ENCODE data around the gene ERGIC1.

DNA sequence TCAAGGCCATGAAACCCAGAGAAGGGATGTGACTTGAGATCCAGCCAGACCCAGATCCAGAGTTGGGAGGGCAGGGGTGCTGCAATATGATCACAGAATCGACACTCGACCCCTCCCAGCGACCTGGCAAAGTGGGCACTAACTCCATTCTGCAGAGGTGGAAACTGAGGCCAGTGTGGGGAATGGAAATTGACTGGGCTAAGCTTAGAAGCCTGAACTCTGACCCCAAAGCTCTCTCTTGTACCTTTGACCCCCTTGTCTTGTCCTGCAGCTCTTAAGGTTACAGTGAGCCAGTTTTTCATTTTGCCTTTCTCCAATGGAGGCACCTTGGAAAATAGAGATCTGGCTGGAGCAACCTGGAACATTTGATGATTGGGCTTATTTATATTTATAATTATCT, 14.5 kb upstream of the ERGIC1 start:
- no peak for TF ChIP-seq POLR2A (IDR thresholded peaks at IDR 0.05)
- TF ChIP-seq, protein P1, sequence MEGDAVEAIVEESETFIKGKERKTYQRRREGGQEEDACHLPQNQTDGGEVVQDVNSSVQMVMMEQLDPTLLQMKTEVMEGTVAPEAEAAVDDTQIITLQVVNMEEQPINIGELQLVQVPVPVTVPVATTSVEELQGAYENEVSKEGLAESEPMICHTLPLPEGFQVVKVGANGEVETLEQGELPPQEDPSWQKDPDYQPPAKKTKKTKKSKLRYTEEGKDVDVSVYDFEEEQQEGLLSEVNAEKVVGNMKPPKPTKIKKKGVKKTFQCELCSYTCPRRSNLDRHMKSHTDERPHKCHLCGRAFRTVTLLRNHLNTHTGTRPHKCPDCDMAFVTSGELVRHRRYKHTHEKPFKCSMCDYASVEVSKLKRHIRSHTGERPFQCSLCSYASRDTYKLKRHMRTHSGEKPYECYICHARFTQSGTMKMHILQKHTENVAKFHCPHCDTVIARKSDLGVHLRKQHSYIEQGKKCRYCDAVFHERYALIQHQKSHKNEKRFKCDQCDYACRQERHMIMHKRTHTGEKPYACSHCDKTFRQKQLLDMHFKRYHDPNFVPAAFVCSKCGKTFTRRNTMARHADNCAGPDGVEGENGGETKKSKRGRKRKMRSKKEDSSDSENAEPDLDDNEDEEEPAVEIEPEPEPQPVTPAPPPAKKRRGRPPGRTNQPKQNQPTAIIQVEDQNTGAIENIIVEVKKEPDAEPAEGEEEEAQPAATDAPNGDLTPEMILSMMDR (IDR thresholded peaks at IDR 0.05): no peak

All from body of pancreas (tissue), 4 donors.